Superior temporal gyrus (tissue), 1 donor: ENCODE results near the gene LGALS7.

ENCODE experiments used
- DNase-seq: peaks from one replicate; pipeline ENCODE4 v3.0.0-alpha.2; 2016; ENCODE audit errors: extremely low spot score

Gene LGALS7

GRCh38 chr19:38740932-38741331, 32.4 kb downstream of the LGALS7 start:
- DNase-seq: no peak

GRCh38 chr19:38740257-38740592, 33.1 kb downstream of the LGALS7 start:
- DNase-seq: no peak

- no peak for DNase-seq
Measured at GRCh38 chr19:38739440-38740256, 33.7 kb downstream of the LGALS7 start.

- DNase-seq: no peak
Measured at GRCh38 chr19:38737921-38738737, 35.2 kb downstream of the LGALS7 start.

GRCh38 chr19:38737281-38737865, 35.9 kb downstream of the LGALS7 start:
- DNase-seq: no peak

- no peak for DNase-seq
Measured at GRCh38 chr19:38736413-38737280, 36.7 kb downstream of the LGALS7 start.

- no peak for DNase-seq
Measured at GRCh38 chr19:38736036-38736412, 37.3 kb downstream of the LGALS7 start.

- no peak for DNase-seq
Measured at GRCh38 chr19:38735257-38735686, 38.0 kb downstream of the LGALS7 start.

GRCh38 chr19:38734426-38735256, 38.7 kb downstream of the LGALS7 start:
- DNase-seq: no peak

- DNase-seq: no peak
Measured at GRCh38 chr19:38734176-38734425, 39.2 kb downstream of the LGALS7 start.

- no peak for DNase-seq
Measured at GRCh38 chr19:38733493-38734175, 39.7 kb downstream of the LGALS7 start.

- DNase-seq: no peak
Measured at GRCh38 chr19:38733241-38733492, 40.1 kb downstream of the LGALS7 start.

- DNase-seq: no peak
Measured at GRCh38 chr19:38731654-38732301, 41.5 kb downstream of the LGALS7 start.

- DNase-seq: no peak
Measured at GRCh38 chr19:38730731-38731589, 42.4 kb downstream of the LGALS7 start.

- no peak for DNase-seq
Measured at GRCh38 chr19:38730470-38730730, 42.9 kb downstream of the LGALS7 start.

GRCh38 chr19:38729653-38730469, 43.5 kb downstream of the LGALS7 start:
- no peak for DNase-seq

GRCh38 chr19:38728752-38729541, 44.4 kb downstream of the LGALS7 start:
- DNase-seq: no peak
